ENCODE data around the gene FKBP1A. TPM values are rescaled to one million over a fixed set of nuclear protein-coding genes. Genes with fewer than 3 reads are reported as not detected.

Gene FKBP1A
- total RNA-seq, 2 donors from 2014 or later, result 178 to 294 TPM

DNA sequence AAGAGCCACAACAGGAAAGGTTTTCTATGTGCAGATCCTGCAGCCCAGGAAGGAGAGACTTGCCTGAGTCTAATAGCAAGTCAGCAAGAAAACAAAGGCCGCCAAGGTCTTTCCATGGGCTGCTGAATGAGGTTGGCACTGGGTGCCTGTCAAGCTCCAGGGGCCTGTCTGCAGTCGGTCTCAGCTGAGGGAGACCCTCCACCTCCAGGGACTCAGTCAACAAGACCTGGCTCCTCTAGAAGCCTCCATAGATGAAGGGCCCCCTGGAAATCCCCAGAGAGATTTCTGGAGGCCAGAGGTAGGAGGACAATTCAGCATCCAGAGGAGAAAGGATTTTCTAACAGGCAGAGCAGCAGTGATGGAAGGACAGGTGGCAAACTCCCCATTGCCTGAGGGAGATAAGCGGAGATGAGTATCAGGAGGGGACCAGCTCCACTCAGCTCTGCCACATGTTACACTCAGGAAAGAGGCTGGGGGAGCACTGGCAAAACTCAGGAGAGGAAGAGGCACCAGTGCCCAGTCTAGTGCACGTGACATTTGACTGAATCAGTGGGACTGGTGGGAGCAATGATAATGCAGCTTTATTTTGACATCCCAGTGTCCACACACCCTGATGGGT is 33.5 kb upstream of the FKBP1A start:
- Mint-ChIP-seq H3K9me3 (no peaks in the 10 kb centered on the region), H3K4me1 (peaks cover 9% of the 10 kb centered on the region), H3K36me3 (ENCODE audit: low read depth) (no peaks in the 10 kb centered on the region), H3K27ac (no peak overlapping the region), H3K27me3 (no peaks in the 10 kb centered on the region), H3K4me3 (no peak overlapping the region)
- no peak for ATAC-seq (replicated peaks)

DNA sequence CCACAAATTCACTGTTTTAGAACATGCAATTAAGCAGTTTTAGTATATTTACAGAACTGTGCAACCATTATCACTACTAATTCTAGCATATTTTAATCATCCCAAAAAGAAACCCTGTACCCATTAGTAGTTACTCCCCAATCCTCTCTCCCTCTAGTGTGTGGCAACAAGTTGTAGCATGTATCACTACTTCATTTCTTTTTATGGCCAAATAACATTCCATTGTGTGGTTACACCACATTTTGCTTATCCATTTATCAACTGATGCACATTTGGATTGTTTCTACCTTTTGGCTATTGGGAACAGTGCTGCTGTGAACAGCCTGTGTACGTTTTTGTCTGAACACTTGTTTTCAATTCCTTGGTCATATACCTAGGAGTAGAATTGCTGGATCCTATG is 31.5 kb upstream of the FKBP1A start:
- Mint-ChIP-seq H3K27ac (no peak overlapping the region), H3K9me3 (peaks cover 8% of the 10 kb centered on the region), H3K27me3 (no peaks in the 10 kb centered on the region), H3K4me3 (no peak overlapping the region), H3K36me3 (ENCODE audit: low read depth) (no peaks in the 10 kb centered on the region), H3K4me1 (peaks cover 9% of the 10 kb centered on the region)
- no peak for ATAC-seq (replicated peaks)

DNA sequence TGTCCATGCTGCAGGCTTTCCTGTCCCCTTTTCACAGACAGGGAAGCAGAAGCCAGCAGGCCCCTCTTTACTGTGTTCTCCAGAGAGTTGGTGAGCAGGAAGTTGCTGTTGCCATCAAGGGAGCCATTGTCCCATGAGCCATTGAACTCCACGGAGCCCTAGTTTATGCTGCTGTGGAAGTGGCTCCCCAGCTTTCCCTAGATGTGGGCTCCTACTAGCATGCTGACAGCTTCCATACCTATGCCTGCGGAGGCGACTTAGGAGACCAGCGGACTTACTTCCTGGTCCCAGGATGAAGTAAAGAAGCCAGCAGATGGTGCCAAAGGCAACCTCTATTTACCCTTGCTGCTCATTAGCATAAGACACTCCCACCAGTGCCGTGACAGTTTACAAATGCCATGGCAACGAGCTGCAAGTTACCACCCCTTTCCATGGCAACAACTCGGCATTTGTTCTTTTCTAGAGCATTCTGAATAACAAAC is 30.8 kb upstream of the FKBP1A start:
- Mint-ChIP-seq H3K27me3 (no peaks in the 10 kb centered on the region), H3K27ac (no peak overlapping the region), H3K4me1 (peaks cover 9% of the 10 kb centered on the region), H3K4me3 (no peak overlapping the region), H3K36me3 (ENCODE audit: low read depth) (no peaks in the 10 kb centered on the region), H3K9me3 (peaks cover 8% of the 10 kb centered on the region)
- peak; percentile 26 for ATAC-seq (replicated peaks)

DNA sequence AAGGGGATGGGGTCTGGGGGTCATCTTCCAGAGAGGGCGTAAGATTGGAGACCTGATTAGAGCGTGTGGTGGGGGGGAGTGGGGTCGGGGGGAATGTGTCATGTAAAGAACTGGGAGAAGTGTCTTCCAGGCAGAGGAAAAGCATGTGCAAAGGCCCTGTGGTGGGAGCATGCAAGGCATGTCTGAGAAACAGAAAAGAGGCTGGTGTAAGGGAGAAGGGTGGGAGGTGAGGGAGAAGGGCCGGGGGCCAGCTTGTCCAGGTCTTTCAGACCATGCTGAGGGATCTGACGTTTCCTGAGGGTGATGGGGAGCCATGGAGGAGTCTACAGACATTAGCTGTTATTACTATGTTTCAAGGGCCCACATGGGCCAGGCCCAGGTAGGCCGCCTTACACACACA is 30.4 kb upstream of the FKBP1A start:
- Mint-ChIP-seq H3K9me3 (peaks cover 8% of the 10 kb centered on the region), H3K36me3 (ENCODE audit: low read depth) (no peaks in the 10 kb centered on the region), H3K27ac (no peak overlapping the region), H3K27me3 (no peaks in the 10 kb centered on the region), H3K4me1 (peaks cover 9% of the 10 kb centered on the region), H3K4me3 (no peak overlapping the region)
- no peak for ATAC-seq (replicated peaks)

DNA sequence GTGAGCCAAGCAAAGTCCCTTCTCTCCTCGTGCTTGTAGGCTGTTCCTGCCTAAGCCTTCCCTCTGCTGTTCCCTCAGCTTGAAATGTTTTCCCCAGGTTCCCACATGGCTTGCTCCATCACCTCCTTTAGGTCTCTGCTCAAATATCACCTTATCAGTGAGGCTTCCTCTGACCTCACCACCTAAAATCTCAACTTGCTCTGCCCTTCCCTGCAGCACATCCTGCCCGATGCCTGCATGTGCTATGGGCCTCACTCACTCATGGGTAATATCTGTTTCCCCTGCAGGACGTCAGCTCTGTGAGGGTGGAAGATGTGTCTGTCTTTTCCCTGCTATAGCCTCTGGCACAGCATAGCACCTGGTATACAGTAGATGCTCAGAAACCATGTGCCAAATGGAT is 29.9 kb upstream of the FKBP1A start:
- H3K27ac Mint-ChIP-seq, result no peak overlapping the region
- no peaks in the 10 kb centered on the region for H3K27me3 Mint-ChIP-seq
- H3K4me3 Mint-ChIP-seq, result no peak overlapping the region
- no peak for ATAC-seq (replicated peaks)
- peaks cover 8% of the 10 kb centered on the region for H3K9me3 Mint-ChIP-seq
- H3K4me1 Mint-ChIP-seq, result peaks cover 9% of the 10 kb centered on the region
- H3K36me3 Mint-ChIP-seq (ENCODE audit: low read depth), result no peaks in the 10 kb centered on the region

DNA sequence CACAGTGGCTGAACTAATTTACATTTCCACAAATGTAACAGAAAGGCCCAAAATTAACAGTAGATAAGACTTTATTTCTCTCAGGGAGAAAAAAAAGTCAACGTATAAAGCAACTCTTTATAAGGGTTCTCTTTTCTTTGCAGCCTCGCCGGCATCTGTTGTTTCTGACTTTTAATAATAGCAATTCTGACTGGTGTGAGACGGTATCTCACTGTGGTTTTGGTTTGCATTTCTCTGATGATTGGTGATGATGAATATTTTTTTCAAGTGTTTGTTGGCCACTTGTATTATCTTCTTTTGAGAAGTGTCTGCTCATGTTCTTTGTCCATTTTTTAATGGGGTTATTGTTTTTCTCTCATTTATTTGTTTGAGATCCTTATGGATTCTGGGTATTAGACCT is 27.2 kb upstream of the FKBP1A start:
- Mint-ChIP-seq H3K9me3 (peaks cover 8% of the 10 kb centered on the region), H3K27ac (no peak overlapping the region), H3K27me3 (peaks cover 3% of the 10 kb centered on the region), H3K4me3 (no peak overlapping the region), H3K36me3 (ENCODE audit: low read depth) (no peaks in the 10 kb centered on the region), H3K4me1 (peaks cover 15% of the 10 kb centered on the region)
- ATAC-seq (replicated peaks), result no peak

DNA sequence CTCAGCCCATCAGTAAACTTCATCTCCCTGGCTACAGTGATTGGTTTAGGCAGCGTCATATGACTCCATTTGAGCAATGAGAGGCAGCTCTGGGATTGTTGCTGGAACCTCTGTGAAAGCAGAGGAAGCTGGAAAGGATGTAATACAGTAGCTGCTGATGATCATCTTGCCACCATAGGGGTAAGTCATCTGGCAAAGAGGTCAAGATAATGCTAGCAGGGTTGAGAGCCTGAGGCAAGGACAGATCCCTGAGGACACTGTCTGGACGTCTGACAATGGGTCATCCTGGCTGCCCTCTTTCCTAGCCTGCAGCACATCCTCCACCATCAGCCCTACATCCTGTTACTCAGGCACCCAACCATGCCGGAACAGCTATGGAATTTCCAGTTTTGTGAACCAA is 25.5 kb upstream of the FKBP1A start:
- H3K4me1 Mint-ChIP-seq, result peaks cover 15% of the 10 kb centered on the region
- H3K4me3 Mint-ChIP-seq, result no peak overlapping the region
- peaks cover 8% of the 10 kb centered on the region for H3K9me3 Mint-ChIP-seq

DNA sequence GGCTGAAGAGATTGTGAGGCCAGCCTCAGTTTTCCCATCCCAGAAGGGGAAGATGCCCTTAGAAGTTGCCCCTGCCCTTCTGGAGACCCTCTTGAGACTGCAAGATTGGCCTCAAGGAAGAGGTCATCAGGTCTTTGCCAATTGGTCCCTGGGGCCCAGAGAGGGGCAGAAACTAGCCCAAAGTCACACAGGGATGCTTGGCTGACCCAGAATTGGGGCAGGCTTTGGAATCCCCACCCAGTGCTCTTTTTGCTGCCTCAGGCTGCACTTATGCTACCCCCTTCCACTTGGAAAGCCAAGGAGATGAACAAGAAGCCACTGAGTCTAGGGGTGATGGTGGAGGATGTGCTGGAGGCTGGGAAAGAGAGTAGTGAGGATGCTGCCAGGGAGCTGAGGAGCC is 24.9 kb upstream of the FKBP1A start:
- H3K27me3 Mint-ChIP-seq, result peaks cover 3% of the 10 kb centered on the region
- no peak for ATAC-seq (replicated peaks)
- peaks cover 8% of the 10 kb centered on the region for H3K9me3 Mint-ChIP-seq
- H3K36me3 Mint-ChIP-seq (ENCODE audit: low read depth), result no peaks in the 10 kb centered on the region
- H3K4me3 Mint-ChIP-seq, result no peak overlapping the region
- H3K27ac Mint-ChIP-seq, result no peak overlapping the region
- H3K4me1 Mint-ChIP-seq, result peaks cover 11% of the 10 kb centered on the region

More for the DNA sequence above, 25.5 kb upstream of the FKBP1A start:
- H3K27ac Mint-ChIP-seq, result no peak overlapping the region
- no peak for ATAC-seq (replicated peaks)
- no peaks in the 10 kb centered on the region for H3K36me3 Mint-ChIP-seq (ENCODE audit: low read depth)
- H3K27me3 Mint-ChIP-seq, result peaks cover 3% of the 10 kb centered on the region

DNA sequence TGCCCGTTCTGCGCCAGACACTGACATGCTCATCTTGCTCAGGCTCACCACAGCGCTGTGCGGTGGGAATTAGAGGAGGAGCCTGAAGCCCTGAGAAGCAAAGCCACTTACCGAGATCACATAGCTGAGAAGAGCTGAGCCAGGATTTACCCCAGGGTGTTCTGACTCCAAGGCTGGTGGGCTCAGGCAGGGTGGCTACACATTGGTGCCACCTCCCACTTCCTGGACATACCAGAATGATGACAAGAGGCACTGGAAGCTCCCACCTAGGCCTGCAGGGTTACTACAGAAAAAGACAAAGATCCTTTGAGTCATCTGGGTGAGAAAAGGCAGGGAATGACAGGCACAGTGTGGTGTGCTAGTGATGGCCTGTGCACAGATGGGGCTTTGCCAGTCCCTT is 24.4 kb upstream of the FKBP1A start:
- Mint-ChIP-seq H3K4me3 (no peak overlapping the region), H3K4me1 (peaks cover 10% of the 10 kb centered on the region), H3K9me3 (peaks cover 8% of the 10 kb centered on the region), H3K27ac (no peak overlapping the region), H3K27me3 (peaks cover 3% of the 10 kb centered on the region), H3K36me3 (ENCODE audit: low read depth) (no peaks in the 10 kb centered on the region)
- ATAC-seq (replicated peaks), result no peak

DNA sequence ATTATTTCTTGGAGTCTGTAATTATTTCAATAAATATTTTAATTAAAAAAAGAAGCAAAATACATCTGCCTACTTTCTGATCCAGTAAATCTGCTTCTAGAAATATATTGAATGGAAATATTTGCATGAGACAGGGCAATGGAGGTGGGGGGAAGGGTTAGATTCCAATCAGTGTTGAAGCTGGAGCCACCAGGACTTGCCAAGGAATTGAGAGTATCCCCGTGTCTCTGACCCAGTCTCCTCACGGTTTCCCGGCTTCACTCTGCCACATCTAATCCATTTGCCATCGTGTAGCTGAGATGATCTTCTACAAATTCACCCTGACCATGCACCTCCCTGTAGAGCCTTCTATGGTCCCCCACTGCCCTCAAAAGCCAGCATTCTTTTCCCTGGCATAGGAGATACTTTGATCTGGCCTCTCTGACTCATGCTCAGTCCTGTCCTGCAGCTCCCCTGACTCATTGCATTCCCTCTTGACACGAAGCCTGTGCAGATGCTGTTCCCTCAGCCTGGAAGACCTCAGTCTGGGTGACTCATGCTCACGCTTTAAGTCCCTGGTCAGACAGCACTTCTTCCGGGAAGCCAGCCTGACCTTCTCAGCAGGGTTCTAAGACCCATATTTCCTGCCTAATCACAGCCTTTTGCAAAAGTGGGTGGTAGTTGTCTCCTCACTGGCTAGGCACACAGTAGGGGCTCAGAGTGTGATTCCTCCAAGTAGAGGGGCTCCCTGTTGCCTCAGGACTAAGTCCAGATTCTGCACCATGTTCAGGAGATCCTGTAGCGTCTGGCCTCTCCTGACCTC is 23.0 kb upstream of the FKBP1A start:
- H3K4me3 Mint-ChIP-seq, result no peak overlapping the region
- no peaks in the 10 kb centered on the region for H3K36me3 Mint-ChIP-seq (ENCODE audit: low read depth)
- H3K4me1 Mint-ChIP-seq, result peaks cover 10% of the 10 kb centered on the region
- H3K27me3 Mint-ChIP-seq, result peaks cover 3% of the 10 kb centered on the region
- H3K9me3 Mint-ChIP-seq, result peaks cover 8% of the 10 kb centered on the region
- peak; percentile 98 for ATAC-seq (replicated peaks)
- H3K27ac Mint-ChIP-seq, result peak overlapping the region; percentile 73

DNA sequence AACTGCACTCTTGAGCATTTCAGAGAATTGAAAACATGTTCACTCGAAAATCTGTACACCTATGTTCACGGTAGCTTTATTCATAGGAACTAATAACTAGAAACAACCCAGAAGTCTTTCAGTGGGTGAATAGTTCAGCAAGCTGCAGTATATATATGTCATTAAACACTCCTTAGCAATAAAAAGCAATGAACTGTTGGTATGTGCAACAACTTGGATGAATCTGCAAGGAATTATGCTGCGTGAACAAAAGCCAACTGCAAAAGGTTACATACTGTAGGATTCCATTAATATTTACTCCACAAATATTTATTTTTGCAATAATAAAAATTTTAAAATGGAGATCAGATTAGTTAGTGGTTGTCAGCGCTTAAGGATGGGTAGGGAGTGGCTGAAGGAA is 22.1 kb upstream of the FKBP1A start:
- Mint-ChIP-seq H3K4me3 (no peak overlapping the region), H3K27me3 (peaks cover 3% of the 10 kb centered on the region), H3K4me1 (peaks cover 10% of the 10 kb centered on the region), H3K9me3 (no peaks in the 10 kb centered on the region), H3K27ac (no peak overlapping the region), H3K36me3 (ENCODE audit: low read depth) (no peaks in the 10 kb centered on the region)
- ATAC-seq (replicated peaks), result no peak

DNA sequence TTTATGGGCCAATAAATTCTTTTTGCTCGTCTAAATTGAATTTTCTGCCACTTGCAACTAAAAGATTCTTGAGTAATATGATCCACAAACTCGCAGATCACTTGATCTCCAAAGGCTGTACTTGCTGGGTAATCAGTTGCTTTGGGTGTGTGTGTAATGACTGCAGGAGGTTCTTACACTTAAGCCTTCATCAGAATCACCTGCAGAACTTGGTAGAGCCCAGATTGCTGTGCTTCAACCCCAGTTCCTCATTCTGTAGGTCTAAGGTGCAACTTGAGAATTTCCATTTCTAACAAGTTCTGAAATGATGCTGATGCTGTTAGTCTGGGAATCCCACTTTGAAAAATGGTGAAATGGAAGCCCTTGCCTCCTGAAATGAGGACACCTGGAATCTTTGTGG is 12.9 kb upstream of the FKBP1A start:
- Mint-ChIP-seq H3K9me3 (peaks cover 6% of the 10 kb centered on the region), H3K4me3 (no peak overlapping the region), H3K36me3 (ENCODE audit: low read depth) (no peaks in the 10 kb centered on the region), H3K27me3 (peaks cover 4% of the 10 kb centered on the region), H3K4me1 (no peaks in the 10 kb centered on the region), H3K27ac (no peak overlapping the region)
- no peak for ATAC-seq (replicated peaks)

DNA sequence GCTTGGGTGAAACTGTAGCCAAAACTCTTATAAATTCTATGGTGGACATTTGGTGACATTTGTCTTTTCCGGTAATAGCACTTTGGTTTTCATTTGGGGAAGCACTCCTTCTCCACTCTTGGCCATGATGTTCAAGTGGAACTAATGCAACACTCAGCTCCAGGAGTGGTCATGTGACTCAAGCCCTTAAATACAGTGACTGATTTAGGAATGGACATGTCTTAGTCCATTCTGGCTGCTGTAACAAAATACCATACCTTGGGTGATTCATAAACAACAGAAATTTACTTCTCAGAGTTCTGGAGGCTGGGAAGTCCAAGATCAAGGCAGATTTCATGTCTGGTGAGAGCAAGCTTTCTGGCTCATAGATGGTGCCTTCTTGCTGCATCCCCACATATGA is 10.8 kb upstream of the FKBP1A start:
- ATAC-seq (replicated peaks), result no peak
- Mint-ChIP-seq H3K4me1 (no peaks in the 10 kb centered on the region), H3K36me3 (ENCODE audit: low read depth) (no peaks in the 10 kb centered on the region), H3K27ac (no peak overlapping the region), H3K27me3 (no peaks in the 10 kb centered on the region), H3K9me3 (peaks cover 6% of the 10 kb centered on the region), H3K4me3 (no peak overlapping the region)

DNA sequence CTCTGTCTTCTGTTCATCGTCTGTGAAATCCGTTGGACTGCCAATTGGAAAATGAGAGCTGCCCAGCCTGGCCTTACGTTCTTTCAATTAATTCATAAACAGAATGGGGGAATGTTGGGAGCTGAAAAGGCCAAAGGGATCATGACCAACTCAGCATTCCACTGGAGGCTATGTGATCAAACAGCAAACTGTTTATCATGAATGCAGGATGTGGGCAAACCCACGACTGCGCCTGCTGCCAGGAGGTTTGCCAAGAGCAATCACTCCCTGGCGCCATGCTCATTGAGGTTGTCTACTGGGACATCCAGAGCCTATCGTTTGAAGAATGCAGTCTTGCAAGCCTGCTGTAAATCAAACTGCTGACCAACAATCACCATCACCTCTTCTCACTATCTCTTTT is 9.3 kb upstream of the FKBP1A start:
- Mint-ChIP-seq H3K4me1 (no peaks in the 10 kb centered on the region), H3K36me3 (ENCODE audit: low read depth) (no peaks in the 10 kb centered on the region), H3K27me3 (no peaks in the 10 kb centered on the region), H3K4me3 (no peak overlapping the region), H3K9me3 (peaks cover 6% of the 10 kb centered on the region), H3K27ac (no peak overlapping the region)
- ATAC-seq (replicated peaks), result no peak

DNA sequence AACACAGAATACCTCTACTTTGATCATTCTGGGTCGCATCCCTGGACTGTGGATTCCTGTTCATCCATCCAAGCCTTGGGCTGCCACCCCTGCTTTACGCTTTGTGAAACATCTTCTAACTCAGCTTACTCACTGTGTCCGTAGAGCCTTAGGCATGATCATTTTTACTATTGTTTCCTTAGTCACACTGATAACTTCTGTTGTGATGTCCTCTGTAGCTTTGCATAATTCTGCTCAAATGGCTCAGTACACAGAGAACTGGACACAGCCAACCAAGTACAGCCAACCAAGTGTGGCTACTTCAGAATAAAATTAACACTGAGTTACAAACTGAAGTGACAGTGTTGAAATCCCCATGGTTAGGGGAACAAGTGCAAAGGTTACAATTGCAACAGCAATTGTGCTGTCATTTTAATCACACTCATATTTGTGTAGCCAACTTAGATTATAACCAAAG is 8.6 kb upstream of the FKBP1A start:
- no peak for ATAC-seq (replicated peaks)
- H3K4me3 Mint-ChIP-seq, result no peak overlapping the region
- peaks cover 6% of the 10 kb centered on the region for H3K9me3 Mint-ChIP-seq
- no peaks in the 10 kb centered on the region for H3K27me3 Mint-ChIP-seq
- H3K36me3 Mint-ChIP-seq (ENCODE audit: low read depth), result no peaks in the 10 kb centered on the region
- no peak overlapping the region for H3K27ac Mint-ChIP-seq
- no peaks in the 10 kb centered on the region for H3K4me1 Mint-ChIP-seq

All from activated T-helper 17 cell treated with anti-CD3 and anti-CD28 coated beads, Interleukin-2, amount 50 U/mL, for 72 hours (primary cell).